Hematopoietic multipotent progenitor cell (in vitro differentiated cells): ENCODE data around the gene ACAD11. TPM values are rescaled to one million over a fixed set of nuclear protein-coding genes. Genes with fewer than 3 reads are reported as not detected.
"Not testable (repeated sequence)": the region's sequence is repeated elsewhere in the genome, so short reads cannot be mapped to it uniquely, and the experiment has no call there.

ENCODE experiments used
- DNase-seq, 3 donors: peaks; one replicate each; pipeline ENCODE4 v3.0.0-alpha.2; 2011 to 2015; ENCODE audit warnings: low read depth in 2 of 3, low spot score in 2 of 3
- total RNA-seq: library from RNA; depleted of rRNA; stranded (reverse); fragments of >200 nt; gene quantifications from one replicate; pipeline ENCODE4 v1.2.3, GENCODE V29; 2012

ACAD11 gene
- total RNA-seq, 1 donor = 17.8 TPM

DNA sequence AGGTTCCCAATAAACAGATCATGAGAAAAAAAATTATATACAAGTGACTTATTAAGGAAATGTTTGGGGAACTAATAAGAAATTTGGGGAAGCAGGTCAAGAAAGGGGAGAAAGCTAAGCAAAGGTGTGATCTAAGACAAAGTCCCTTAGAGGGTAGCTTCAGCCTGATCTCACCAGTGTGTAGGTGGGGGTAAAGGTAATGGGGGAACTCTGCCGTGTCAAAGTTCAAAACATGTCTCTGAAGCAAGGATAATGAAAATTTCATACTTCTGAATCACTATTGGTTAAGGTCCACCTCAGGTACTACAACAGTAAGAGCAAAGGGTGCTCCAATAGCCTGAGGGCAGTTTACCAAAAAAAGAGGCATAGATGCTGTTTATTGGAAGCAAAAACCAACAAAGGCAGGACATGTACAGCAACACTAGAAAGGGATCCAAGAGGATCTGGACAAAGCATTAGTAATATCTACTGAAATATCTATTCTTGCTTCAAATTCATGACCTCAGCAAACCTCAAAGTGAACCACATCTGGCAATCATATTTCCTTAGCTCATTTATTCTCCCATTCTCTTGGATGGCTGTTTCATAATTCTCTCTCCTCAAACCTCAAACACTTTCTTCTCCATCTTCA is 6.9 kb downstream of the ACAD11 start:
- DNase-seq = no peak

DNA sequence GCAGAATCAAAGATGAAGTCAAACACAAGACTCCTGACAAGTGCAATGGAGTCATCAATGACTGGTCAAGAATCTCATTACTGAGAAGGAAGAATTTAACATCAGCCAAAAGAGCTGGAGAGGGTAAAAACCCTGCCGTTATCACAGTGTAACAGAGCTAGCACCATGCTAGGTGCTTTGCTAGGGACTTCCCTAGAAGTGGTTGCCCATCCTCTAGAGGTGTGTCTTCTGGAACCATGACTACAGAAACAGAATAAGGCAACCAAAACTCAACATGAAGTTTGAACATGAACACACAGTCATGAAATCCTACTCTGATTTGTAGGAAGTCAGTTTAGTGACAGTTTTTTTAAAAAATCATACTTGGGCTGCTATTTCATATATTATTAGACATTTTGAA is 9.5 kb downstream of the ACAD11 start:
- no peak for DNase-seq

DNA sequence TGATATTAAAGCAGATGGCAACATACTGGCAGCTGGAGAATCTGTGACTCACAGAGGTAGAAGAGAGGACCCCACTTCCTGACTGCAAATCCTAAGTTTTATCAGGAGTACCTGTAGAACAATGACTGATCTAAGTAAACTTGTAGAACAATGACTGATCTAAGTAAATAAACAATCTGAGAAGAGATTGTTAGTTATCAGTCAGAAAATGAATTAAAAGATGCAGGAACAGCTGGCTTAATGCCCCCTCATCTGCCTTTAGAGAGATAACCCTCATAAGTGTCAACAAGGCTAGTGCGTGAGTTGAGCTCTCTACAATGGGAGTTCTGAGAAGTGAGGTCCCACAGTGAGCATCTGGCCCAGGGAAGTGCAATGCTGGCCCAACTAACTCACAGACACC is 14.6 kb downstream of the ACAD11 start:
- DNase-seq = no peak

- peak in 1 of 3 donors; percentile 16 for DNase-seq
Measured at GRCh38 chr3:132643366-132643765, 16.2 kb downstream of the ACAD11 start.

GRCh38 chr3:132642539-132642847 is 17.1 kb downstream of the ACAD11 start:
- DNase-seq = no peak

GRCh38 chr3:132641837-132642538 is 17.6 kb downstream of the ACAD11 start:
- peak in 2 of 3 donors; percentile 24 to 70 for DNase-seq

- DNase-seq = not testable (repeated sequence)
Measured at GRCh38 chr3:132641427-132641826, 18.2 kb downstream of the ACAD11 start.

DNA sequence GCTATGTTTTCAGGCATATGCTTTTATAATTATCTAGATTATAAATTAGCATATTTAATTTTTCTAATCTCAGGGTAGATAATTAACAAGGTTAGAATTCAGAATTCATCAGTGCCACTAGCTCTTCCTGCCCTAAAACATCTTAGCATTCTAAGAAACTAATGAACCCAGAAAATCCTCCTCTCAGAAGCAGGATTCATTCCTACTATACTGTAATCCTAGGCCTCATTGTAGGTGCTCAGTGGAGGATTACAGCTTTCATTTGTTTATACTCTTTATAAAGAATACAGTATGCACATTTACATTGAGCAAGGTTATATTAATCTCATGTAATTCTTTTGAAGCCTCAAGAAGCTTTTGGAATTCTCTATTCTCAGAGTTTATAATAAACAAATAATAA is 20.9 kb downstream of the ACAD11 start:
- DNase-seq = no peak

DNA sequence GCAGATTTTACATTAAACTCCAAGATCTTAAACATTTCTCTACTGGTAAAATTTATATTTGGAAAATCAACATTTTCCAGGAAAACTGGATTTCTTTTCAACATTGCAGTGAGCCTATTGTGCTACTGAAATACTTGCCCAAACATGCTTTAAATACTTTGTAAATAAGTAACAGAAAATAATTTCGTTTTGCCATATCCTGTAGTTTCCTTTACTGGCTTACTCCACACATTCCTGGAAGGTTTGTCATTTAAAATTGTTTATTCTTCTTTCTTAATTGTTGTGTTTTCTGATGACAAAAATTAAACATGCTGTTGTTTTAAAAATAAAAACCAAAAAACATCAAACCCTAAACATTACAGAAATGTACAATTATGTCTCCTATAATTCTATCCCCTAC is 22.0 kb downstream of the ACAD11 start:
- no peak for DNase-seq

GRCh38 chr3:132635052-132635451 is 24.6 kb downstream of the ACAD11 start:
- no peak for DNase-seq

DNA sequence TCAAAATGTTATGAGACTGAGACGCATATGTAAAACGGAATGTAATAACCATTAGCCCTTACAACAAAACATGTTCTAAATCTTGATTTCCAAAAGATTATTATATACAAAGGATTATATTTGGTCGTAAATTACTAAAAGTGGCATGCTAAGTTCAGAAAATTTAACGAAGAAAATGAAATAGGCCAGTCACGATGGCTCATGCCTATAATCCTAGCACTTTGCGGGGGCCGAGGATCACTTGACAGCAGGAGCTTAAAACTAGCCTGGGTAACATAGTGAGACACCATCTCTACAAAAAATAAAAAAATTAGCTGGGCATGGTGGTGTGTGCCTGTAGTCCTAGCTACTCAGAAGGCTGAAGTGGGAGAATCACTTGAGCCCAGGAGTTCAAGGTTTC is 29.0 kb downstream of the ACAD11 start:
- DNase-seq = no peak

DNA sequence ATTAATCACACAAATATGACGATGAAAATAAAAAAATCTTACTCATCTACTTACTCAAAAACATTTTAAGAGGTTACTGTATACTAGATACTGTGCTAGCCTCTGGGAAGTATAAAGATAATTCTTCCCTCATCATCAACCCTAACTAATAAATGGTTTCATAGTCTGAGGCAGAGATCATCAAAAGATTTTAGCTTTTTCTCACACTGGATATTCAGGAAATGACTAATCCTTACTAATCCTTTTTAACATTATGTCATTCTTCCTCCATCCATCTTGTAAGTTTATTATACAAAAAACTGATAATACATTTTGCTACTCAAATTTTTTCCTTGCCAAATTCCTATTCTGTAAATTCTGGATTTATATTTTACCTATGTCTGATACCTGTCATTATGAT is 29.7 kb downstream of the ACAD11 start:
- no peak for DNase-seq

DNA sequence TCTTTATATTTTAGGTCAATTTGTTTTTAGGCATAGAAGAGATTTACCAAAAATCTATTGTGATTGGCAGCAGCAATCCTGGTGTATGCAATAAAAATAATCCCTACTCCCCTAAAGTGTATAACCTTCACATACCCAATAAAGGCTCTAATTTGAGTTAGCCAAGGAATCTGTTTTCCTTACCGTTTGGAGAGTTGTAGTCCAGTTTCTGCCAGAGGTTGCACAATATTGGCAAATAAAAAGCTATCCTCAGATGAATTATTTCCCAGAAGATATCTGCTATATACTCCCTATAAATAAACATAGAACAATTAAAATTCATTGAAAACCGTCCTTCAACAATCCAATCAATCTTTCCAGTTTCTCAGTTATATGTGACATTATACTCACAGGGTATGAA is 31.5 kb downstream of the ACAD11 start:
- DNase-seq = no peak

GRCh38 chr3:132626955-132627354 is 32.7 kb downstream of the ACAD11 start:
- no peak for DNase-seq

DNA sequence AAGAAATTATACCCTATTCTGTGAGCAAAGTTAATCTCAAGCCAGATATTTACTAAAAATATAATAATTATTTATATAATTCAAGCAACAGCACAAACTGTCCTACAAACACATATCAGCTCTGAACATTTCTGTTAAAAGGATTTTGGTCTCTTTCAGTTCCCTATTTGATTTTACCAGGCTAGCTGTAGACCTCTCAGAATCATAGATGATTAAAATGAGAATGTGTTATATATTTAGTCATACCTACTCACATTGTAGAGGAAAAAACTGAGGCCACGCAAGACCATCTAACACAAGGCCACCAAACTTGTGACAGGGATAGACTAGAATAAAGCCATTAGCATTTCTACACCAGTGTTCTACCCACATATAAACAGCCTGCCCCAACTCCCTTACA is 34.0 kb downstream of the ACAD11 start:
- no peak for DNase-seq

DNA sequence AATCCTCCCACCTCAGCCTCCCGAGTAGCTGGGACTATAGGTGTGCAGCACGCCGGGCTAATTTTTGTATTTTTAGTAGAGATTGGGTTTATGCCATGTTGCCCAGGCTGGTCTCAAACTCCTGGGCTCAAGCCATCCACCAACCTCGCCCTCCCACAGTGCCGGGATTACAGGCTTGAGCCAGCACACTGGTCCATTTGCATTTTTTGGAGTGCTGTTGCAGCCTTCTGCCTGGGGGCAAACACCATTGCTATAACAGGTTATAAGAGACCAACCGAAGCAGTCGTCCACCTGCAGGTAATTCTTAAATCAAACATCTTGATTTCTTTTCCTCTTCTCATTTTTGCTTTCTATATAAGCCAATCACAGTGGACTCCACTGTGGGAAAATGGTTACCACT is 34.8 kb downstream of the ACAD11 start:
- DNase-seq = no peak

DNA sequence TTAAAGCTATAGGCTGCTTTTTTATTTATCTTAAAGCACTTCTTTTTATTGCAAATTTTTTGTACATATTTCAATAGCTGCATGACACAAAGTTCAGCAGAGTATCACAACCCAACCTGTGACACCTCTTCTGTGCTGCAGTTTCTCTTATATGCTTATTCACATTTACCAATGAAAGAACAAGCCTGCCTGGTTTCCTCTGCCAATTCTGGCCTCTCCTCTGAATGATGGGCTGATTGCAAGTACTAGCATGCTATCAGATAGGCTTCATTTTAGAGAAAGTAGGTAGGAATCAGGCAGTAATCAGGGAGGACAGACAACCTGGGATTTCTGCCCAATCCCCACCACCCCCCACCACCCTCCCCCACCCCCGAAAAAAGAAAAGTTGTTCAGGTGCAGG is 36.0 kb downstream of the ACAD11 start:
- DNase-seq = no peak

- peak in 1 of 3 donors; percentile 10 for DNase-seq
Measured at GRCh38 chr3:132622761-132623160, 36.8 kb downstream of the ACAD11 start.

GRCh38 chr3:132622148-132622547 is 37.5 kb downstream of the ACAD11 start:
- DNase-seq = no peak

GRCh38 chr3:132616780-132617179 is 42.8 kb downstream of the ACAD11 start:
- DNase-seq = no peak

GRCh38 chr3:132615881-132616280 is 43.7 kb downstream of the ACAD11 start:
- no peak for DNase-seq

DNA sequence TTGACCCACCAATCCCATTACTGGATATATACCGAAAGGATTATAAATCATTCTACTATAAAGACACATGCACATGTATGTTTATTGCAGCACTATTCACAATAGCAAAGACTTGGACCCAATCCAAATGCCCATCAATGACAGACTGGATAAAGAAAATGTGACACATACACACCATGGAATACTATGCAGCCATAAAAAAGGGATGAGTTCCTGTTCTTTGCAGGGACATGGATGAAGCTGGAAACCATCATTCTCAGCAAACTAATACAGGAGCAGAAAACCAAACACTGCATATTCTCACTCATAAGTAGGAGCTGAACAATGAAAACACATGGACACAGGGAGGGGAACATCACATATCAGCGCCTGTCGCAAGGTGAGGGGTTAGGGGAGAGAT is 44.3 kb downstream of the ACAD11 start:
- not testable (repeated sequence) for DNase-seq

DNA sequence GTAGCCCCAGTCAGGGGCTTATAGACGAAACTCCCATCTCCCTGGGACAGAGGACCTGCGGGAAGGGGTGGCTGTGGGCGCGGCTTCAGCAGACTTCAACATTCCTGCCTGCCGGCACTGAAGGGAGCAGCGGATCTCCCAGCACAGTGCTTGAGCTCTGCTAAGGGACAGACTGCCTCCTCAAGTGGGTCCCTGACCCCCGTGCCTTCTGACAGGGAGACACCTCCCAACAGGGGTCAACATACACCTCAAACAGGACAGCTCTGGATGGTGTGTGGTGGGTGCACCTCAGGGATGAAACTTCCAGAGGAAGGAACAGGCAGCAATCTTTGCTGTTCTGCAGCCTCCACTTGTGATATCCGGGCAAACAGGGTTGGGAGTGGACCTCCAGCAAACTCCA is 53.0 kb downstream of the ACAD11 start:
- not testable (repeated sequence) for DNase-seq
